KOPT-K1 (cell line): ENCODE data around the gene PPM1B.
"Not testable (repeated sequence)": the region's sequence is repeated elsewhere in the genome, so short reads cannot be mapped to it uniquely, and the experiment has no call there.

Source experiments
- H3K27ac ChIP-seq: fragments of 200-600 bp; sonication (generic); 2 replicates; pipeline ENCODE4 v1.5.1; 2016; ENCODE audit warnings: antibody characterized with exemption, mild to moderate bottlenecking, low read depth, low read length; ENCODE audit not compliant: poor library complexity, severe bottlenecking
- H3K36me3 ChIP-seq: fragments of 200-600 bp; sonication (generic); 2 replicates; pipeline ENCODE4 v1.5.1; 2017; ENCODE audit warnings: antibody characterized with exemption, mild to moderate bottlenecking, low read length, moderate library complexity; ENCODE audit not compliant: insufficient read depth
- H3K9me3 ChIP-seq: fragments of 200-600 bp; sonication (generic); 2 replicates; pipeline ENCODE4 v1.5.1; 2017; ENCODE audit warnings: antibody characterized with exemption, low read length, mild to moderate bottlenecking; ENCODE audit not compliant: insufficient read depth, poor library complexity, severe bottlenecking

Gene PPM1B

DNA sequence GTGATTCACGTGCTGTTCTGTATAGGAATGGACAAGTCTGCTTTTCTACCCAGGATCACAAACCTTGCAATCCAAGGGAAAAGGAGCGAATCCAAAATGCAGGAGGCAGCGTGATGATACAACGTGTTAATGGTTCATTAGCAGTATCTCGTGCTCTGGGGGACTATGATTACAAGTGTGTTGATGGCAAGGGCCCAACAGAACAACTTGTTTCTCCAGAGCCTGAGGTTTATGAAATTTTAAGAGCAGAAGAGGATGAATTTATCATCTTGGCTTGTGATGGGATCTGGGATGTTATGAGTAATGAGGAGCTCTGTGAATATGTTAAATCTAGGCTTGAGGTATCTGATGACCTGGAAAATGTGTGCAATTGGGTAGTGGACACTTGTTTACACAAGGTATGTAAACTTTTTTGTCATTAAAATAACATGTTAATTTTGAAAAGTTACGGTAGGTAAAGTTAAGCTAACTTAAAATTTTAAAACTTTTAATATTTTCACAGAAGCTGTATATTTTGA lies 33.0 kb downstream of the PPM1B start:
- H3K27ac ChIP-seq: no peak overlapping the region
- no peaks in the 10 kb centered on the region for H3K9me3 ChIP-seq
- peaks cover 25% of the 10 kb centered on the region for H3K36me3 ChIP-seq

GRCh38 chr2:44203542-44203941 lies 34.9 kb downstream of the PPM1B start:
- no peaks in the 10 kb centered on the region for H3K9me3 ChIP-seq
- no peak overlapping the region for H3K27ac ChIP-seq
- H3K36me3 ChIP-seq: peaks cover 25% of the 10 kb centered on the region

GRCh38 chr2:44205169-44205568 lies 36.5 kb downstream of the PPM1B start:
- Histone ChIP-seq H3K27ac (no peak overlapping the region), H3K9me3 (no peaks in the 10 kb centered on the region), H3K36me3 (peaks cover 37% of the 10 kb centered on the region)

GRCh38 chr2:44207102-44207501 lies 38.4 kb downstream of the PPM1B start:
- H3K36me3 ChIP-seq: peaks cover 42% of the 10 kb centered on the region
- H3K27ac ChIP-seq: no peak overlapping the region

DNA sequence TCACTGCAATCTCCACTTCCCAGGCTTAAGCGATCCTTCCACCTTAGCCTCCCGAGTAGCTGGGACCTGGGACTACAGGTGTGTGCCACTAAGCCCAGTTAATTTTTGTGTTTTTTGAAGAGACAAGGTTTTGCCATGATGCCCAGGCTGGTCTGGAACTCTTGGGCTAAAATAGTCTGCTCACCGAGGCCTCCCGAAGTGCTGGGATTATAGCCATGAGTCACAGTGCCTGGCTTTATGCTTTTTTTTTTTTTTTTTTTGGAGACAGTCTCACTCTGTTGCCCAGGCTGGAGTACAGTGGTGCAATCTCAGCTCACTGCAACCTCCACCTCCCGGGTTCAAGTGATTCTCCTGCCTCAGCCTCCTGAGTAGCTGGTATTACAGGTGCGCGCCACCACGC lies 39.0 kb downstream of the PPM1B start:
- H3K27ac ChIP-seq, H3K9me3 ChIP-seq: not testable (repeated sequence)
- H3K36me3 ChIP-seq: peaks cover 45% of the 10 kb centered on the region

More at GRCh38 chr2:44207102-44207501, 38.4 kb downstream of the PPM1B start:
- no peaks in the 10 kb centered on the region for H3K9me3 ChIP-seq

- Histone ChIP-seq H3K36me3 (peaks cover 52% of the 10 kb centered on the region), H3K27ac (no peak overlapping the region)
Observed at GRCh38 chr2:44210362-44210761, 41.7 kb downstream of the PPM1B start.

DNA sequence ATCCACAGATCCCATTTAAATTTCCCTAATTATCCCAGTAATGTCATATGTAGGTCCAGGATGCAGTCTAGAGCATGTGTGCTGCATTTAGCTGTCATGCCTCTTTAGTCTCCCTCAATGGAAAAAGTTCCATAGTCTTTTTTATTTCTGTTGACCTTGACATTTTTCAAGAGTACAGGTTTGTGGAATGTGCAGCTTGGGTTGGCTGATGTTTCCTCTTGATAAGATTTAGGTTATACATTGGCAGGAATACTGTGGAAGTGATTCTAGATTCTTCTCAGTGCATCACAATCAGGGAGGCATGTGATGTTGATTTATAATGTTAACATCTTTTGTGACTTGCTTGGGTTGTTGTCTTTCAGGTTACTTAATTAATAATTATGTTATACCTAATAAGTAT lies 42.5 kb downstream of the PPM1B start:
- H3K36me3 ChIP-seq: peaks cover 57% of the 10 kb centered on the region
- no peaks in the 10 kb centered on the region for H3K9me3 ChIP-seq
- no peak overlapping the region for H3K27ac ChIP-seq

More at GRCh38 chr2:44210362-44210761, 41.7 kb downstream of the PPM1B start:
- no peaks in the 10 kb centered on the region for H3K9me3 ChIP-seq

DNA sequence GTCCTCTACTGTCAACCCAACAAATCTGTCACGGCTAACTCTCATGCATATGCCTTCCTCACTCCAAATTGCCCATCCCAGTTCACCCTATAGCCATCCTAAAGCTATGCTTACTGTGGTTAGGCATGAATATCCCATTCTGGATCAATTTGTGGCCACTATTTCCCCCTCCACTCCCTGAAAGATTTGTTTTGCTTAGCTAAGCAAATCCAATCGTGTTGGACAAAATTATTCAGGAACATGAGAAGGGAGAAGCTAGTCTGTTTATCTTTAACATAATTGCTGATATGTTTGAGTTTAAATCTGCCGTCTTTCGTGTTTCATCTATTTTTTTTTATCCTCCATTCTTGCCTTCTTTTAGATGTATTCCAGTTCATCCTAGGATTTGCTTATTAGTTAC lies 43.6 kb downstream of the PPM1B start:
- H3K27ac ChIP-seq: no peak overlapping the region
- H3K36me3 ChIP-seq: peaks cover 59% of the 10 kb centered on the region
- H3K9me3 ChIP-seq: no peaks in the 10 kb centered on the region

GRCh38 chr2:44215827-44216226 lies 47.2 kb downstream of the PPM1B start:
- H3K36me3 ChIP-seq: peaks cover 69% of the 10 kb centered on the region

GRCh38 chr2:44218771-44219170 lies 50.1 kb downstream of the PPM1B start:
- no peaks in the 10 kb centered on the region for H3K9me3 ChIP-seq
- H3K36me3 ChIP-seq: peaks cover 71% of the 10 kb centered on the region
- no peak overlapping the region for H3K27ac ChIP-seq

More at GRCh38 chr2:44215827-44216226, 47.2 kb downstream of the PPM1B start:
- no peaks in the 10 kb centered on the region for H3K9me3 ChIP-seq
- H3K27ac ChIP-seq: no peak overlapping the region

GRCh38 chr2:44226753-44227152 lies 58.1 kb downstream of the PPM1B start:
- no peaks in the 10 kb centered on the region for H3K9me3 ChIP-seq
- peaks cover 69% of the 10 kb centered on the region for H3K36me3 ChIP-seq
- H3K27ac ChIP-seq: no peak overlapping the region

DNA sequence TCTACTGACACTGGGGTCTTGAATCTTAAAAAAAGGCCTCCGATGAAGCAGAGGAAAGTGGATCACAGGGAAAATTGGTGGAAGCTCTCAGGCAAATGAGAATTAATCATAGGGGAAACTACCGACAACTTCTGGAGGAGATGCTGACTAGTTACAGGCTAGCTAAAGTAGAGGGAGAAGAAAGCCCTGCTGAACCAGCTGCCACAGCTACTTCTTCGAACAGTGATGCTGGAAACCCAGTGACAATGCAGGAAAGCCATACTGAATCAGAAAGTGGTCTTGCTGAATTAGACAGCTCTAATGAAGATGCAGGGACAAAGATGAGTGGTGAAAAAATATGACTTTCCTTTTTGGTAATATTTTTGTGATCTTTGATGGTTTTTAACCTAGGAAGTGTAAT lies 61.7 kb downstream of the PPM1B start:
- no peak overlapping the region for H3K27ac ChIP-seq
- no peaks in the 10 kb centered on the region for H3K9me3 ChIP-seq
- peaks cover 49% of the 10 kb centered on the region for H3K36me3 ChIP-seq

GRCh38 chr2:44233450-44234128 lies 64.9 kb downstream of the PPM1B start:
- no peaks in the 10 kb centered on the region for H3K9me3 ChIP-seq
- H3K36me3 ChIP-seq: peaks cover 26% of the 10 kb centered on the region
- no peak overlapping the region for H3K27ac ChIP-seq

GRCh38 chr2:44237221-44237620 lies 68.5 kb downstream of the PPM1B start:
- Histone ChIP-seq H3K27ac (peak overlapping the region; percentile 69), H3K9me3 (no peaks in the 10 kb centered on the region), H3K36me3 (peaks cover 5% of the 10 kb centered on the region; the same call in 1 of the 2 replicates)

DNA sequence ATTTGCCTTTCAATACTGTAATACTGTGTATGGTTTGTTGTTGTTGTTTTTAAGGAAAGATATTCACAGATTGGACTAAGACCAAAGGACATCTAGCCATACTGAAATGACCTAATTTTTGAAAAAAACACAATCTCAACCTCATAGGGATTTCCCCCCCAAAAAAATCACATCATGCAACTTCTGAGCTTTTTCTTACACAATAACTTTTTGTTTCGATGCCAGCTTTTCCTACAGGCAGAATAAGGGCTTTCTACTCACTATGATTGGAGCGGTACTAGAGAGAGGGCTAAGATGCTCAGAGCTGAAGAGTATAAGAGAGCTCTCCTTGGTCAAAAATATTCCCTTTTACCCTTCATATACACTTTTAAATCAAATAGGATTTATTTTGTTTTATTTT lies 74.2 kb downstream of the PPM1B start:
- H3K36me3 ChIP-seq: no peaks in the 10 kb centered on the region
- no peak overlapping the region for H3K27ac ChIP-seq
- no peaks in the 10 kb centered on the region for H3K9me3 ChIP-seq
